ENCODE results near the gene CD19.
"Not testable (repeated sequence)": the region's sequence is repeated elsewhere in the genome, so short reads cannot be mapped to it uniquely, and the experiment has no call there.

Gene CD19

DNA sequence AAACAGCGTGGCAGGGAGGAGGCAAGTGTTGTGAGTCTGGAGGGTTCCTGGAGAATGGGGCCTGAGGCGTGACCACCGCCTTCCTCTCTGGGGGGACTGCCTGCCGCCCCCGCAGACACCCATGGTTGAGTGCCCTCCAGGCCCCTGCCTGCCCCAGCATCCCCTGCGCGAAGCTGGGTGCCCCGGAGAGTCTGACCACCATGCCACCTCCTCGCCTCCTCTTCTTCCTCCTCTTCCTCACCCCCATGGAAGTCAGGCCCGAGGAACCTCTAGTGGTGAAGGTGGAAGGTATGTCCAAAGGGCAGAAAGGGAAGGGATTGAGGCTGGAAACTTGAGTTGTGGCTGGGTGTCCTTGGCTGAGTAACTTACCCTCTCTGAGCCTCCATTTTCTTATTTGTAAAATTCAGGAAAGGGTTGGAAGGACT is at the start of gene CD19:
CD19 (plus strand) TSS at position 171 of the 425 bp plus-strand sequence; CDS start at position 201, 30 bp downstream.
- DNase-seq (ENCODE audit: low spot score) = no peak

DNA sequence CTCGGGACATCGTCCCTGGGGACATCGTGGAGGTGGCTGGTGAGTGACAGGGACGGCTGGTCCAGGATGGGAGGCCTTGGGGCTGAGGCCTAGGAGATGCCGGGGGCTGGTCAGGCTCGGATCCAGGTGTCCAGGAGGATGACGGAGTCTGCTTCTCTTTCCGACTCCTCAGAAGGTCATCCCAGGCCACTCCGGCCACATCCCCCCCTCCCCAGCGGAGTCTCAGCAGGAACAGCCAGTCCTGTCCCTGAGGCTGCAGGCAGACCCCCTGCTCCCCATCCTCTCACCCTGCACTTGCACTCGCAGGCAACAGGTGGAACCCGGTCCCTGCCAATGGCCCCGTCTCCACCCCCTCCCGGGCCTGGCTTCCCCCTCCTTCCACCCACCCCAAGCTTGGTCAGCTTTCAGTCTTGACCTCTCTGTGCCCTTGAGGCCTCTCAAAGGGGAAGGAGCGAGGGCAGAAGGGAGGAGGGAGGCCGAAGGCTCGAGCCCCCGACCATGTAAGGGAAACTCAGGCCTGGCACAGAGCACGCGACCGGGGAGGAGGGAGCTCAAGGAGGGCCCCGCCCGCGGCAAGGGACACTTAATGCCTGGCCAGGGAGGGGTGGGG is 49.1 kb upstream of the CD19 start:
- DNase-seq (ENCODE audit: low spot score) = no peak

DNA sequence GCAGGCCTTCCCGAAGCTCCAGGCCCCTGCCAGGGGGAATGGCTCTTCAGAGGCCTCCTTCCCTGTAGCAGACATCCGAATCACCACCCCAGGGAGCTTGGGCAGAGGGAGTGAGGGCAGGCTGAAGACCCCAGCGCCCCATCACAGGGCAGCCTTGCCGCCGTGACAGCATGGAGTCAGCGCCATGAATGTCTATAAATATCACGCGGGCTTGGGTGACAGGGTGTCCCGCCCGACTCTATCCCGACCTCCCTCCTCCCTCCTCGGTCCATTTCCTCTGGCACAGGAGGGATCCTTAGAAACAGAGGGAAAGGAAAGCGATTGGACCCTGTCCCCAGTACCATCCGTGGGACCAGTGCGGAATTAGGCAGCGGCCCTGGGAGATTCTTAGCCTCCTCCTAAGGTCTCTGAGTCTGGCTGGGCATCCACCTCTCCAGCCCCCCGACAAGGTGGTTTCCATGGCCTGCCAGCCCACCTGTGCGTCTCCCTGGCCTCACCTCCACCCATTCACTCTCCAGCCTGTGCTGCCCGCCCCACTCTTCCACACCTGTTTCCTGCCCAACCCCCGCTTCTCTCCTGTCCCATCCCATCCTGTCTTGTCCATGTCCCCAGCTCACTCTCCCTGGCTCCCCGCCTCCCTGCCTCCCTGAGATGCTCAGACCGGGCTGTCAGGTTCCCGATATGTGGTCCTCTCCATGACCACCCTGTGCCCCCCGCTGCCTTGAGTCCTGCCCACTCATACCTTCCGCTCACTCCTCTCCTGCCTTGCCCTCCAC is 48.4 kb upstream of the CD19 start:
- no peak for DNase-seq (ENCODE audit: low spot score)

DNA sequence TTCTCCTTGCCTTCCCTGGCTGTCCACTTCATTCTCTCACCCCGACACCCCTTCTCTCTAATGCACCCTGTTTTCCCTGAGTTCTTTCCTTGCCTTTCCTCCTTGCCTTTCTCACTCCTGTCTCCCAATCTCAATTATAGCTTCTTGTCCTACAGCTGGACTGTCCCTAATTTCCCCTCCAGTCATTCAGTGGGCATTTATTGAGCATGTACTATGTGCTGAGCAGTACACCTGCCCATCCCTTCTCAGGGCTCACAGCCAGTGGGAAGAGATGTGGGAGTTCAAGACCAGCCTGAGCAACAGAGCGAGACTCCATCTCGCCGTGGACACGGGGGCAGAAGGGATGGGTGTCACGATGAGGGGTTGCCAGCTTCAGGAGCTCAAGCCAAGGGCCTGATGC is 47.7 kb upstream of the CD19 start:
- DNase-seq (ENCODE audit: low spot score) = no peak

DNA sequence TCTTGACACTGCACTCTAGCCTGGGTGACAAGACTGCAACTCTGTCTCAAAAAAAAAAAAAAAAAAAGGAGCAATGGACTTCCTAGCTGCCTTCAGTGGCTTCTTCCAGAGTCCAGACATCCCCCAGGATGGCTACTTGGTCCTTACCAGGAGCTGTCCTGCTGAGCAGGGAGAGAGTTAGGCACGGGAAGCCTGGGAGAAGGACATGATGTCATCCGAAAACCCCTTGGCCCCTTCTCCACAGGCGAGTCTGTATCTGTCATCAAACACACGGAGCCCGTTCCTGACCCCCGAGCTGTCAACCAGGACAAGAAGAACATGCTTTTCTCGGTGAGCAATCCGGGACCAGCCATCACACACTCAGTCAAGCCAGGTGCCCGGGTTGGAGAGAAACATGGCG is 44.8 kb upstream of the CD19 start:
- no peak for DNase-seq (ENCODE audit: low spot score)

DNA sequence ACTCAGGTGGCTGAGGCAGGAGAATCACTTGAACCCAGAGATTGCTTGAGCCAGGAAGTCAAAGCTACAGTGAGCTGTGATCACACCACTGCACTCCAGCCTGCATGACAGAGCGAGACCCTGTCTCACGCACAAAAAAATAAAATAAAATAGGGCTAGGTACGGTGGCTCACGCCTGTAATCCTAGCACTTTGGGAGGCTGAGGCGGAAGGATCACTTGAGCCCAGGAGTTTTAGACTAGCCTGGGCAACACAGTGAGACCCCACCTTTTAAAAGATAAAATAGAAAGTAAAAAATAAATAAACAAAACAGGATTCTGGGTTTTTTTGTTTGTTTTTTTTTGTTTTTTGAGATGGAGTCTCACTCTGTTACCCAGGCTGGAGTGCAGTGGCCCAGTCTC is 41.4 kb upstream of the CD19 start:
- not testable (repeated sequence) for DNase-seq (ENCODE audit: low spot score)

DNA sequence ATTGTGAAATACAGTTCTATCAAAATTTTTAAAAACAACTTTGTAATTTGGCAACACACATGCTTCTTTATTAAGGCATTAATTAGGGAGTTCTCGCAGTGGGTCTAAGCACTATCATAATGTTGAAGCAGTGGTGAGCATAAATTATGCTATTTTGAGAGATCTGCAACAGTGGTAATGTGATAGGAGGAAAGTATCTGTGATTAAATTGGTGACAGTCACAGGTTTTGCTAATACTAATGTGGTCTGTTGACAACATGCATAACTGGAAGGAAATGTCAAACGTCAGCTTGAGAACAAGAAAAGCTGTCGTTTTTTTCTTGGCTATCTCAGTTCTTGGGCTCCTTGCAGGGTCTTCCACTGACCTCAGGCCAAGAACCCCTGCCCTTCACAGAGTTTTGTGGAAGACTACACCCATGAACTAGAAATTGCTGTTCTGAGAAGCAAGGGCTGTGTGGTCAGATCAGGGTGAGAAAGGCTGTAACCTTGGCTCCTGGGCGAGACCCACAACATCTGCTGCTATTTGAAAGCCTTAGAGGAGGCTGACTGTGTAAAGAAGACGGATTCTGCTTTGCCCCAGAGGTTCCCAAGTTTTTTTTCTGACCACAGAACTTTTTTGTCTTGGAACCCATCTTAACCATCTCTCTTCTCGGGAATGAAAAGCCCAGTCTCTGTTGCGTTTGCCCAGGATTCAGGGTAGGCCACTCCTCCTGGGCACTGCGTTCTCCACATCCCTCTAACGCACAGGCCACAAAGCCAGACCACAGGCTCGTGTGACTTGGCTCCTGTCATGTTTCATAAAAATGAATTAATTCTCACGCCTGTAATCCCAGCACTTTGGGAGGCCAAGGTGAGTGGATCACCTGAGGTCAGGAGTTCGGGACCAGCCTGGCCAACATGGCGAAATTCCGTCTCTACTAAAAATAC is 39.5 kb upstream of the CD19 start:
- DNase-seq (ENCODE audit: low spot score) = no peak

DNA sequence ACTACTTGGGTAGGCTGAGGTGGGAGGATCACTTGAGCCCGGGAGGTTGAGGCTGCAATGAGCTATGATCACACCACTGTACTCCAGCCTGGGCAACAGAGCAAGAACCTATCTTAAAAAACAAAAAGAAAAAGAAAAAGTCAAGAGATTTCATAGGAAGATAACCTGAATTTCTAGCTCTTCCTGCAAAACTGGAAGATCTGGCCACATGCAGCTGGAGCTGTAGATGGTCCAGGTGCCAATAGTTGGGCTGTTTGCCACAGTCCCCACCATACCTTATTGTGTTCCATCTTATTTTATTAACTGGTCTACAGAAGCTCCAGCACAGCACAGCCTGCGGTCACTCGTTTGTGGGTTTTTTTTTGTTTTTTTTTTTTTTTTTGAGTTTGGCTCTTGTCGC is 38.5 kb upstream of the CD19 start:
- DNase-seq (ENCODE audit: low spot score) = no peak

DNA sequence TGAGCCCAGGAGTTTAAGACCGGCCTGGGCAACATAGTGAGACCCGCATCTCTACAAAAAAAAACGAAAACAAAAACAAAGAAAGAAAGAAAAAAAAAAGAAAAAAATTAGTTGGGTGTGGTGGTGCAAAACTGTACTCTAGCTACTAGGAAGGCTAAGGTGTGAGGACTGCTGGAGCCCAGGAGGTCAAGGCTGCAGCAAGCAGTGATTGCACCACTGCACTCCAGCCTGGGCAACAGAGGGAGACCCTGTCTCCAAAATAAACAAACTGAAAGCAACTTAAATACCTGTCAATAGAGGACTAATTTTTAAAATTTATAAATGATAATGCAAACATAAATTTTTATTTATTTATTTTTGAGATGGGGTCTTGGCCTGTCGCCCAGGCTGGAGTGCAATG is 36.2 kb upstream of the CD19 start:
- no peak for DNase-seq (ENCODE audit: low spot score)

DNA sequence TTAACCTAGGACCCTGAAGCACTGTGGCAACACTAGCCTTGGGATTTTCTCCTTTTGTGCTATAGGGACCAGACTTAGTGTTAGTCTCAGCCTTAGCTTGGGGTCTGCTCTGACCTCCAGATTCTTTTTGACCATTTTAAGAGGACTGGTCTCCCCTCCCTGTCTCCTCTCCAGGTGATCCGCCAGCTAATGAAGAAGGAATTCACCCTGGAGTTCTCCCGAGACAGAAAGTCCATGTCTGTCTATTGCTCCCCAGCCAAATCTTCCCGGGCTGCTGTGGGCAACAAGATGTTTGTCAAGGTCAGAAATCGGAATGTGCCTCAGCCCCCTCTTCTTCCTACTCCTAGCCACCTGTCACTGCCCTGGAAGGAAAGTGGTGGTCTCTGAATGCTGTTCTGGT is 33.9 kb upstream of the CD19 start:
- DNase-seq (ENCODE audit: low spot score) = no peak

DNA sequence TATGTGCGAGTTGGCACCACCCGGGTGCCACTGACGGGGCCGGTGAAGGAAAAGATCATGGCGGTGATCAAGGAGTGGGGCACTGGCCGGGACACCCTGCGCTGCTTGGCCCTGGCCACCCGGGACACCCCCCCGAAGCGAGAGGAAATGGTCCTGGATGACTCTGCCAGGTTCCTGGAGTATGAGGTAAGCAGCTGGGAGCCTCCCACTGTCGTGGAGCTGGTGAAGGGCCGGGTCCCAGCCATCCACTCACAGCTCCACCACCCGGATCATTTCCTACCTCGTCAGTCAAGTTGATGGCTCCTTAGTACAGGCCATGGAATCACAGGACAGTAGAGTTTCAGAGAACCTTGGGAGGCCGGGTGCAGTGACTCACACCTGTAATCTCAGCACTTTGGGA is 33.5 kb upstream of the CD19 start:
- DNase-seq (ENCODE audit: low spot score) = no peak

DNA sequence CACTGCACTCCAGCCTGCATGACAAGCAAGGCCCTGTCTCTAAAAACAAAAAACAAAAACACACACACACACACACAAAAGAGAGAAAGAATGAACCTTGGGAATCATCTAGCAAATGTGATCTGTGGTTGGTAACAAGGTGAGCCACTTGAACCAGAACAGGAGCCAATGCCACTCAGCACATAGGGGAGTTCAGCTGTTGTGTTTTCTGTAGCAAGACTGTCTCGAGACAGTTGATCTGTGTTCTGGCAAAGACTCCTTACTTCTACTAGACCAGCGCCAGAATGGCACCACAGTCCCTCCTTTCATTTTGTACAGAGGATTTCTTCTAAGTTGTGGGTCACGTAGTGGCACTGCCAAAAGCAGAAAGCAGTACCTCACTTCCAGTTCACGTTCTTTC is 32.8 kb upstream of the CD19 start:
- DNase-seq (ENCODE audit: low spot score) = no peak

DNA sequence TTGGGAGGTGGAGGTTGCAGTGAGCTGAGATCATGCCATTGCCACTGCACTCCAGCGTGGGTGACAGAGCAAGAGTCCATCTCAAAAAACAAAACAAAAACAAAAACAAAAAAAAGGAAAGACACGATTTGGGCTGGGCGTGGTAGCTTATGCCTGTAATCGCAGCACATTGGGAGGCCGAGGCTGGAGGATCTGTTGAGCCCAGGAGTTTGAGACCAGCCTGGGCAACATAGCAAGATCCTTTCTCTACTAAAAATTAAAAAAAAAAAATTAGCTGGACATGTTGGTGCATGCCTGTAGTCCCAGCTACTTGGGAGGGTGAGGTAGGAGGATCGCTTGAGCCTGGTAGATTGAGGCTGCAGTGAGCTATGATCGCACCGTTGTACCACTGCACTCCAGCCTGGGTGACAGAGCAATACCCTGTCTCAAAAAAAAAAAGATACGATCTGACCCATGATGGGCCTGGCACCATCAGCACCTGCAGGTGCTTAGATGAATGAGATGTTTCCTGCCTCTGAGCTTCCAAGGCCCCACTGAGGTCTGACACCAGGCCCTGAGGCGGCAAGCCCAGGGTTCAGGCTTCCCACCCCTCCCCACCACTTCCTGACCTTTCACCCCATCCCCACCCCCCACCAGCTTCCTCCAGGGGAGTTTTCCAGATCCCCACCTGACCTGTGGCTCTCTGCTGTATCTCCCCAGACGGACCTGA is 31.7 kb upstream of the CD19 start:
- DNase-seq (ENCODE audit: low spot score) = no peak

DNA sequence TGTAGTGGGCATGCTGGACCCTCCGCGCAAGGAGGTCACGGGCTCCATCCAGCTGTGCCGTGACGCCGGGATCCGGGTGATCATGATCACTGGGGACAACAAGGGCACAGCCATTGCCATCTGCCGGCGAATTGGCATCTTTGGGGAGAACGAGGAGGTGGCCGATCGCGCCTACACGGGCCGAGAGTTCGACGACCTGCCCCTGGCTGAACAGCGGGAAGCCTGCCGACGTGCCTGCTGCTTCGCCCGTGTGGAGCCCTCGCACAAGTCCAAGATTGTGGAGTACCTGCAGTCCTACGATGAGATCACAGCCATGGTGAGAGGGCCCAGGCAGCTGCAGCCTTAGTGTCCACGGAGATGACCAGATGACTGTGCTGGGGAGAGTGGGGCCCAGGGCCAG is 31.2 kb upstream of the CD19 start:
- no peak for DNase-seq (ENCODE audit: low spot score)

DNA sequence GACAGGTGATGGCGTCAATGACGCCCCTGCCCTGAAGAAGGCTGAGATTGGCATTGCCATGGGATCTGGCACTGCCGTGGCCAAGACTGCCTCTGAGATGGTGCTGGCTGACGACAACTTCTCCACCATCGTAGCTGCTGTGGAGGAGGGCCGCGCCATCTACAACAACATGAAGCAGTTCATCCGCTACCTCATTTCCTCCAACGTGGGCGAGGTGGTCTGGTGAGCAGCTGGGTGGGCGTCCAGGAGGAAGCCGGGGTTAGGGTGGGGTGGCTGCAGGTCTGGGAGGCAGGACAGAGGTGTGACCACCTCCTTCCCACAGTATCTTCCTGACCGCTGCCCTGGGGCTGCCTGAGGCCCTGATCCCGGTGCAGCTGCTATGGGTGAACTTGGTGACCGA is 29.9 kb upstream of the CD19 start:
- DNase-seq (ENCODE audit: low spot score) = no peak

DNA sequence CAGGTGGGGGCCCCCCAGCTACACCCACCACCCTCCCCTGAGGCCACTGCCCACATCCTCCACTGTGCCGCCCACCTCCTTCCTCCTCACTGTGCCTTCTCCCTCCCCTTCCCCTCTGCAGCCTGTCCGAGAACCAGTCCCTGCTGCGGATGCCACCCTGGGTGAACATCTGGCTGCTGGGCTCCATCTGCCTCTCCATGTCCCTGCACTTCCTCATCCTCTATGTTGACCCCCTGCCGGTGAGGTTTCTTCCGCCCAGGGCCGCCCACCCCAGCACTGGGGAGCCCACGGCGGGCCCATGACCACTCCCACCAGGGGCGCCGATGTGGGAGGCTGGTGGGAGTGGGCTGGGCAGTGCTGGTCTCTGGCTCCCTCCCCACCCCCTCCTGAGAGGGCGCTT is 28.9 kb upstream of the CD19 start:
- DNase-seq (ENCODE audit: low spot score) = no peak

DNA sequence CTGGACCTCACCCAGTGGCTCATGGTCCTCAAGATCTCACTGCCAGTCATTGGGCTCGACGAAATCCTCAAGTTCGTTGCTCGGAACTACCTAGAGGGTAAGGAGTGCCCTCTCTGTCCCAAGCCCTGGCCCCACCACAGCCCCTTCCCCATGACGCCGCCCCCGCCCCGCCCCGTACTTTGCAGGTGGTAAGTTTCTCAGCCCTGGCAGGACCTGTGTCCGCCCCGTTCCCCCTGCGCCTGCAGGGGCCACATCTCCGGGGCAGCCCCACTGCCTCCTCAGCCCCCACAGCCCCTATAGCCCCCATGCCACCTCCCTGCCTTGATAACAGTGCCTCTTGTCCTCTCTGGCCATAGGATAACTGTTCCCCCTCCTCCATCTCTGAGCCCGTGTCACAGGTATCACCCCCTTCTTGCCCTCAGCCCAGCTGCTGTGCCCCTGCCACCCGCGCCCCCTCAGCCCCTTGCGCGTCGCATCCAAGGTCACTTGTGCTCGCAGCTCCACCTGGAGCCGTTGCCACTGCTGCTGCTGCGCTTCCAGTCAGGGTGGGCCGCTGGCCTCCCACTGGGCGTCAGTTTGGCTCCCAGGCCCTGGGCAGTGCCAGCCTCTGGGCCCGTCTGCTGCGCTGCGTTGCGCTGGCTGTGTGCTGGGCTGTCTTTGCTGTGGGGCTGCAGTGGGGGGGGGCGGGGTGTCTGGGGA is 28.3 kb upstream of the CD19 start:
- DNase-seq (ENCODE audit: low spot score) = no peak

DNA sequence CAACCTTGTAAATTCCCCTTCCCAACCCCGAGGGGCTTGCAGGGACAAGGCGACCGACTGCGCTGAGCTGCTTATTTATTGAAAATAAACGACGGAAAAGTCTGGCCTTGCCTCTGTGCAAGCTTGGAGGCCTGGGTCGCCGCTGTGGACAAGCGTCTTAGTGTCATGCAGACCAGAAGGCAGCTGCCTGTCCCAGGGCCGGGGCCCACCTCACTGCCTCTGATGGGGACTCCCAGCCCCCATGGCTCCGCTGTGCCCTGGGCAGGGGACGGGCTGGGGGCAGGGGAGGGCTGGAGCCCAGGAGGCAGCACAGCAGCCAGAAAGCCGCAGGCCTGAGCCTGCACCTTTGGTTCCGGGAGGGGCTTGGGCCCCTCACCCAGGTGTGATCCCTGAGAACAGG is 27.4 kb upstream of the CD19 start:
- DNase-seq (ENCODE audit: low spot score) = no peak

DNA sequence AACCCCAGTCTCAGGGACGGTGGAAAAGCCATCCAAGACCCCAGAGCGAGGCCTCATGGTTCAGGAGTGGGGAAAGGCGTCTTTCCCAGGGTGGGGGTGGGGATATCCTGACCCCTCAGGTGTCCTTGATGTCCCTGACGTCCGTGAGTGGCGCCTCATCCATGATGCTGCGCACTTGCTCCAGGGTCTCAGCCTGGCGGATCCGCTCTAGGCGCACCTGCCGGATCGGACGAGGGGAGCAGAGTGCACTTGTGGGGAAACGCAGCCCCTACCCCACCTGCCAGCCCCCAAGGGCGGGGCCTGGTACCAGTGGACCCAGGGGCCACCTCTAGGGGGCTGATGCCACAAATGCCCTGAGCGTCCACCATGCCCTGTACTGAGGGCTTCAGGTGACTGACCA is 26.9 kb upstream of the CD19 start:
- DNase-seq (ENCODE audit: low spot score) = no peak

DNA sequence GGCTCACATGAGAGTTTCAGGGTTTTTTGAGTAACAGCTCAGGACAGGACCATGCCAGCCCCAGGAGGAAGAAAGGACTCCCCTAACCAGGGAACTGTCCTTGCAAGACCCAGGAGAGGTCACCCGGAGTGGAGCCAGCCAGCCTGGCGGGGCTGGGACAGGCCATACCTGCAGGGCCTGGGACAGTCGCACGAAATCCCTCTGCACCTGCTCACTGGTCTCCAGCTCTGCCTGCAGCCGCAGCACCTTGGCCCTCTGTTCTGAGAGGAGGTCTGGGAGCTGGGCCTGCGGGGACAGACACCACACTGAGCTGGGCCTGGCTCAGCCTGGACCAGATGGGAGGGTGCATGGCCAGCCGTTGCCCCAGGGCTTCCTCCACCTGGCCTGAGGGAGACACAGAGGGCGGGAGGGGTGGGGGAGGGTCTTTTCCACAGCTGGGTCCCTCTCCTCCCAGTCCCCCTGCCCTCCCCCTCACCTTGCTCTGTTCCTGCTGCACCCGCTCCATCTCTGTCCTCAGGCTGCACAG is 26.5 kb upstream of the CD19 start:
- no peak for DNase-seq (ENCODE audit: low spot score)

DNA sequence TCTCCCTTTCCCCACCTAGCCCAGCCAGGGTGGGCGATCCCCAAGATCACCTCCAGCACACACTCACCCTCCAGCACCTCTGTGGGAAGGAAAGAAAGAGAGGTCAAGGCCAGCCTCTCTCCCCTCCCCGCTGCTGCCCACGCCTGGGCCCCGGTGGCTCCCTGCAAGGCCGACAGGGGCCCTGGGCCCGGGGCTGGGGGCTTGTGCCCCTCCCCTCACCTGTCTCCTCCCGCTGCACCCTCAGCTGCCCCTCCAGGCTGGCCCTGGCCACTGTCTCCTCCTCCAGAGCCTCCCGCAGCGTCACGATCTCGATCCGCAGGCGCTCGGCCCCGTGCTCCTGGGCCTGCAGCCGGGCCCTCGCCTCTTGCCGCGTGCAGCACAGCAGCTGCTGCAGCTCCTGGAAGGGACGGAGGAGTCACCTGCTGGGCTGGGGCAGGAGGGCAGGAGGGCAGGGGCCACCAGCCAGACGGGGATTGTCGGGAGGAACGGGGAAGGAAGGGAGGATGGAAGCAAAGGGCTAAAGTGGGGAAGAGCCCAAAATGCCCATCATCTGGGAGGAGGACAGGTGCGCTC is 25.9 kb upstream of the CD19 start:
- no peak for DNase-seq (ENCODE audit: low spot score)
